NCI-H1417 treated with DMSO at 0.1 percent for 48 hours (cell line): ENCODE data around the gene TRPC3.

Experiments used
- DNase-seq: peaks from one replicate; lab custom pipeline; 2025; lab: John Stamatoyannopoulos, UW

TRPC3 gene

DNA sequence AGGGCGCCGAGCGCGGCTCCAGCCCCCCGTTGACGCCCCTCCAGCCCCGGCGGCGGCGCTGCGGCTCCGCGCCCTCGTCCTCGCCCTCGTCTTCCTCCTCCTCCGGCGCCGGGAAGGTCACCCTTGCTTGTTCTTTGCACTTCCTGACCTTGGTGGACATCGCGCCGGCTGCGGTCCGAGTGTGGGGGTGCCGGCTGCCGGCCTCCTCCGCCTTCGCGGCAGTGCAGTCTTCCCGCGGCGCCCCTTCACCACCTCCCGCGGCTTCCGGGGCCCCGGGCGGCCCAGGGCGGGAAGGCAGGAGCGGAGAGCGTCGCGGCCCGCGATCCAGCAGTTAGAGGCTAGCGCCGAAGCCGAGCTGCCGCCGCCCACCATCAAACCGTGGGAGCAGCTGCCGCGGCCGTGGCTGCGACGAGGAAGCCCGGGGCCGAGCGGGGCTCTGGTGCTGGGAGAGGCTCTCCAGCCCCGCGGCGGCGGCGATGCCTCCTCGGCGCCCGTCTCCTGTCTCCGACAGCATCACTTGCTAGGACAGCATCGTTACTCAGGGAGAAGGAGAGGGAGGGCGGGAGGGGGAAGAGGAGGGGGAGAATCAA, at the start of gene TRPC3:
Gene TRPC3, minus strand, starts transcription at position 540 of the 590 bp plus-strand sequence. Its CDS starts 380 bp downstream, at position 160.
- no peak for DNase-seq

DNA sequence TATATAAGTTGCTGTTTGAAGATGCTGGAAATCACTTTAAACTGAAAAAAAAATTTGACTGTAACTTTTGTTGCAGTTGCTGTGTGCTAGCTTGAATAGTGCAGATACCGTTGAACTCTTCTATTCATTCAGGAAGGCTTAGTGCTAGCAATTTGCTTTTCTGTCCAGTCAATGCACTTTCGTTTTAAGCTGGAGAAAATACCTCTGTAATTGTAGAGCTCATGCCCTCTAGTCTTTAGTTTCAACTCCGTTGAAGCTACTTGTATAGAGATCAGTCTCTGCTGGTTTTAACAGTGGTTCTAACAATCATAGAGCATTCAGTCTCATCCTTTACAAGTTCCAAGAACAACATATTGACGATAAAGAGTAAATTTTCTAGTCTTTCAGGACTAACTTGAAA, 49.0 kb upstream of the TRPC3 start:
- DNase-seq, result no peak

DNA sequence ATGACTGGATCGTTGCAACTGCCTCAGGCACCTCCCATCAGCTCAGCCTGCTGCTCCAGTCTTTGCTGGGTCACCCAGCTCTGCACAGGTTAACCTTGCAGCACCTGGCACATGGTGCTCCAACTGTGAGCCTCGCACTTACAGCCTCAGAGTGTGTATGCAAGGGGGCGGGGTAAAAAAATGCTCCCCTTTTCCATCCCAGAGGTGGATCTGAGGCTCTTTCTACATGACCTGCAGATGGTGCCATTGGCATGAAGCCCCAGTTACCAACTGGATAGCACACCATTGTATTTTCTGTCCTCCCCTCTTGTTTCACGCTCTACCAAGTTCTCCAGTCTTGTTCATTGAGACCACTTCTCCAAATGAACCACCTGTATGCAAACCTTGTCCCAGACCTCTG, 46.2 kb upstream of the TRPC3 start:
- DNase-seq, result no peak

DNA sequence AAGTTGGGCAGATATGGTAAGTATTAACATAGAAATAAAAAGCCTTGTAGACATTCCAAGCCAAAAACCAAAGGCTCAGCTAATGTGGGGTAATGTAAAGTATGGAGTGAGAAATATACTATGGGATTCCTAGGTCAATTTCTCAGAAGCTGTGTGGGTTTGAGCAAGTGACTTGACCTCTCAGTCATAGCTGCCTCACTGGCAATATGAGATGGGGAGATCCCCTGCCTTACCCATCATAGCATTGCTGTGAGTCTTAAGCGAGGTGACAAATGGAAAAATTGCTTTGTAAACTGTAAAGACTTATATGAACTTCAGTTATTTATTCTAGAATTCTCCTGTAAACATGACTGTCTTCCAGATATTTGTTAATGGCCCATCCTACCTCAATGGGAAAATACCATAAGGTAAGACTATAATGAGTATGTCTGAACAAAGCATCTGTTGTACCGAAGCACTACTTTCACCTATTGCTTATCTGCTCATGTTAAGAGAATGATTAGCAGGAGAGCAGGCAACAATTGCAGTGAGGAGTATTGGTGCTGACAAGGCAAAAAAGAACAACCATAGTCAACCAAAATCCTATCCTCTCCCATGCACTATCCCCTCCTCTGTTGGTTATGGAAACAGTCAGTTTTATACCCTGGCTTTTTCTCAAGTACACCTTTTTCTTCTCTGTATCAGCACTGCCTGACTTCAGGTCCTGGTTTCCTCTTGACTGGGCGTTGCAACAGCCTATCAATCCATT, 44.1 kb upstream of the TRPC3 start:
- no peak for DNase-seq

DNA sequence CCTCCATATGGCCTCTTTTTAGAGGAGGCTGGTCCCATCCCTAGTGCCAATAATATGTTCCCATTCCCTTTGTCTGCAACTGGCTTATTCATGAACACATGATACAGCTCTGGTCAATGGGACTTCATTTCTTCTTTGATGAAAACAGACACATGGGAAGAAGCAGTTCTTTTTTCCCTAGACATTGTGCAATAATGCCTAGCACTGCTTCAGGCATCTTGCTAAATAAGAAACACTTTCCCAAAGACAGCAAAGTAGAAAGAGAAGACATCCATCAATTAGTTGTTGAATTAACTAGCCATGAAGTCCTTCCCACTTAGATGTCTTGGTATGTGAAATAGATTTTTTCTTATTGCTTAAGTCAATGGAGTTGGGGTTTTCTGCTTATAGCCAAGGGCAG, 40.1 kb upstream of the TRPC3 start:
- DNase-seq, result no peak

DNA sequence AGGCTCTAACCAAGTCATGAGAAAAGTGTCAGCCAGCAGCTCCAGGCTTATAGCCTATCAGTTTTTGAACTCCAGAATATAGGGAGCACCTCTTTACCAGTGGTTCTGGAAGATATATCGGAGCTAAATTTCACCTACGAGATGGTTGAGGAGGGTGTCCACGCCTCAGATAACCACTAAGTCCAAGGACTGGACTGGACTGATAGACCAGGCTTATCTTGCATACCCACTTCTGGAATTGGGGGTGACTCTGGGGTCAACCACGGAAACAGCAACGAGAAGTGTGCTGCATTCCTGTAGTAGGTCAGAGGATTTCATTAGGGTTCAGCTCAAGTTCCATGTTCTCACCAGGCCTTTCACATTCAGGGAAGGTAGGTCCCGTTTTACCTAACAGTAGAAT, 38.6 kb upstream of the TRPC3 start:
- DNase-seq, result no peak

DNA sequence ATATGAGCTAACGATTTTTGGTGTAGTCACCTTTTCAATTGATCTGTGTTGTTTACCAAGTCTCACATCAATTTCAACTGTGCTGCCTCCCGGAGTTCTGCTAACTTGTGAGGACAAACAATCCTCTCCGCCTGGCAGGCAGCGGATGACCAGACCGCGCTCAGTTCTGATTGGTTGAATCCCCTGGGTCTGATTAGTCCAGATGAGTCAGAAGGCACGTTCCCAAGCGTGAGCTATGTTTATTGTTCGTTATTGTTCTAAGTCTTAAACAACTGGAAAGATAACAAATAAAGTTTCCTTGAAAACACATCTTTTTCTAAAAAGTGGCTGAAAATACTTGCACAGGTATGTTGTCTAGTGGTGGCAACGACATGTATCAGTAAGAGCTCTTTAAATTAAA, 37.9 kb upstream of the TRPC3 start:
- DNase-seq, result no peak

DNA sequence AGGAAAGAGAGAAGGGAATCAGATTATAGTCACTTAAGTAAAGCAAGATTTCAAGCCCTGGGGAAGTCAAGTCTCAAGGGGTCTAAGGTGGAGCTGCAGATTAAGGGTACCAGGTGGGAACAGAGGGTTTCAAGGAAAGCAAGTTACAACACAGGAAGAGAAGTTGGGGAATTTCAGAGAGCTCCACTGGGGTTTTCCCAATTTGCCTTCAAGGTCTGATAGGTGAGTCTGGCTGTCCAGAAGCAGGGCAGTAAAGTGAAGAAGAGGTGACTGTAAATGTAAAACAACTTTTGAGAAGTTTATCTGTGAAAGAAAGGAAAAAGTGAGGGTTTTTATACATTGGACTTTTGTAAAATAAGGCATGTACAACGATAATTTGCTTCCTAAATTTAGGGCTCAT, 37.1 kb upstream of the TRPC3 start:
- DNase-seq, result no peak

DNA sequence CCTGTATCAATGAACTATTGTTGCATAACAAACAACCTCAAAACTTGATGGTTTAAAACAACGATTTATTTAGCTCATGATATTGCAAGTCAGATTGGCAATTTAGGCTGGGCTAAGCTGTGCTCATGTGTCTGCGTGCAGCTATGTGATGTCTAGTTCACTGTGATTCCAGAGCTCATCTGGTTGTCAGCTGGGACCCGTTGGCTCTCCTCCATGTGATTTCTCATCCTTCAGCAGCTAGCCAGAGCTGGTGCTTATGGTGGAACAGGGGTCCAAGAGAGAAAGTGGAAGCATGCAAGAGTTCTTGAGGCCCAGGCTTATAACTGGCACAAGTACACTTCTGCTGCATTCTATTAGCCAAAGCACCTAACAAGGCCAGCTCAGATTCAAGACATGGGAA, 28.8 kb upstream of the TRPC3 start:
- DNase-seq, result no peak

DNA sequence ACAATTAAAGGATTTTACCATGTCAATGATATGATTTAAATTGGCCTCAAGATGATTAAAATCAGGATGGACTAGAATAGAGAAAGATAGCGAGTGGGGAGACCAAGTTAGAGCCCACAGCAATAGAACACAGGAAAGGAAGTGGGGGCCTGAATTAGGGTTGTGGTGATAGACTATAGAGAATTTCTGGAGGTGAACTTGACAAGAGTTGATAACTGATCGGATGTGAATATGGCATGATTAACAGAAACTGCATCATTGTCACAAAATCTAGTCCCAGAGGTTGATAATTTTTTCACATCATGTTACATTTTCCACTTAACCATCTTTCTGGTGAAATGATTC, 26.3 kb upstream of the TRPC3 start:
- DNase-seq, result no peak

DNA sequence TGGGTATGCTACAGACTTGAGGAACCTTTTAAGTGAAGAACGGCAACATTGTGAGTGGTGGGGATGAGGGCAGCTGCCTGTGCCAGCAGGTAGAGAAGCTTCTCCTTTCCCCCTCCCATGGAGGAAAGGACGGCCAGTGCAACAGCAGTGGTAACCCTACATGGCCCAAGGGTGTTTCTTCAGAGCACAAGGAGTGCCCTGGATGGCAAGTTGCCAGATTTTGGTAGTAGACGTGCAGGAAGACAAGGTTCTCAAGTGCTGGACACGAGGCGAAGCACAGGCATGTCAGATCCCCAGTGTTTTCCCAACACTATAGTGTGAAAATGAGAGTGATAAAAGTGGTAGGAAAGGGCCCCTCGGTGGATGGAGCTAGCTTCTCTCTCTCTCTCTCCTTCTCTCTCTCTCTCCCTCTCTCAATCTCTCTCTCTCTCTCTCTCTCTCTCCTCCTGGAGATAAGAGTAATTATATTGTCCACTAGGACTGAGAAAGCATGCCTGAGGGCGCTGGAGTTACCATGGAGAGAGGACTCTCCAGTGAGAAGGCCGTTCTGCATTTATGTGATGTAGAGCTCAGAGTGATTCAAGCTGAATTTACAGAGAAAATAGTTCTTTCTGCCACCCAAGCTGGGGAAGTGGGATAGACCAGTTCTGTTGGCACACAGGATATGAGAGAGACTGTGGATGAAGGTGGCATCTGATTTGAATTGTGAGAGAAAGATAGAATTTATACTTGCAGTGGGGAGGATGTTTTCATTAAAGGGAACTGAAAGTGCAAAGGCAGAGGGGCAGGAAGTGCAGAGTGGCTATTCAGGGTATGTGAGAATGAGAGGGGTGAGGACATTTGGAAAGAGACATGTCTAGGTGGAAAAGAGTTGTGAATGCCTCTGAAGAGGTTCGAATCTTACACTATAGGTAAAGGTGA, 25.7 kb upstream of the TRPC3 start:
- no peak for DNase-seq

DNA sequence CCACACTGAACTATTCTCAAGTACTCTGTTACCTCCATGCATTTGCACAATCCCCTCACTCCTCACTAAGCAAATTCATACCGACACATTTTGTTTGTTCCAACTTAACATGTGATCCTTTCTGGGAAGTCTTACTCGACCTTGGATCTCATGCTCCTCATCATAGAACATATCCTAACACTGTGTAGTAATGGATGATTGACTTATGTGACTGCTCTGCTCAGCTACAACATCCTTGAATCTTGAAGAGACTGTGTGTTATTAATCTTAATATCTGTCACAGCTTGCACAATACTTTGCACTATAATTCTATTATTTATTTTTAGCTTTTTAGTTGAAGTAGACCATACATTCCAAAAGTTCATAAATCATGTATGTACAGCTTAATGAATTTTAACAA, 23.9 kb upstream of the TRPC3 start:
- no peak for DNase-seq

DNA sequence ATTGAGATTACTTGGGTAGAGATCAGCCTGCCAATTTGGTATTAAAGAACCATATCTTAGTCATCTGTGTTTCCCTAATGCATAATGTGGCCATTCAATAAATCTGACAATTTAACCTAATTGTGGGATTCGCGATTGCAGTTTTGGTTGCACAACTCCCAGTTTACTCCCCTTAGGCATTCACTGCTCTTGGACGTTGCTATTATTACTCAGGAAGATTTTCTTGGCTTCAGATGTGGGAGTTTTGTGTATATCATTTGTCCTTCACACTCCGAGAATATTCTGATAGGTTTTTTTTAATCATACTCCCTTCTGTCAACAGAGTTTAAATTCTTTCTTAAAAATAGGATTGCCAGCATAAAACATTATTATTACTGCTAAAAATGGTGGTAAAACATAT, 22.0 kb upstream of the TRPC3 start:
- DNase-seq, result no peak

DNA sequence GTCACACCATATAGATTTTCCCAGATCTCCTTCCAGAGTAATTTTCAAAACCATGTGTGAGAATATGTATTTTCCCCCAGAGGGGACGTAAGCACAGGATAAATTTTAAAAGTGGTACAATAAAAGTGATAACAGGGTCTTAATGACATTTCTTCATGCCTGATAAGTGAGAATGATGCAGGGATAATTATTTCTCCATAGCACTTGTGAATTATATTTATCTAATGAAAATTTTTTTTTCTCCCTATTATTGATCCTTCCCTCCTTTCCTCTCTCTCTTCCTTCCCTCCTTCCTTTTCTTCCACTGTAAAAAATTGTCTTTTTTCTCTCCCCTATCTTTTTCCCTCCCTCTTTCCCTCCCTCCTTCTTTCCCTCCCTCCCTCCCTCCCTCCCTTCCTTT, 17.0 kb upstream of the TRPC3 start:
- DNase-seq, result no peak

DNA sequence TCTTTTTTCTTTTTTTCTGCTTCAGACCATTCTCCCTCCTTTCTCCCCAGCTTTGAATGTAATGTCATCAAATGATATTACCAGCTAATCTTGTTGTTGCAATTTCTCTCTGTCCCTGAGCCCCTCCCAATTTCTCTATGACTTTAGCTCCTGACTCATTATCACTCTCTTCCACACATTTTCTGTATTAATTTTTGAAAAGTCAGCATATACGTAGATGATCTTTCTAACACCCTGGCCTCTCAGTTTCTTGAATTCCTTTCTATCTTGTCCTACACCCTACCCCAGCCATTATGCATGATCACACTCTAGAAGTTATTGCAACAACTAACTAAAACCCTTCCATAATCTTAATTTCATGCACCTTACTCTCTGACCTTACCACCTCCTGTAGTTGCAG, 13.1 kb upstream of the TRPC3 start:
- no peak for DNase-seq

DNA sequence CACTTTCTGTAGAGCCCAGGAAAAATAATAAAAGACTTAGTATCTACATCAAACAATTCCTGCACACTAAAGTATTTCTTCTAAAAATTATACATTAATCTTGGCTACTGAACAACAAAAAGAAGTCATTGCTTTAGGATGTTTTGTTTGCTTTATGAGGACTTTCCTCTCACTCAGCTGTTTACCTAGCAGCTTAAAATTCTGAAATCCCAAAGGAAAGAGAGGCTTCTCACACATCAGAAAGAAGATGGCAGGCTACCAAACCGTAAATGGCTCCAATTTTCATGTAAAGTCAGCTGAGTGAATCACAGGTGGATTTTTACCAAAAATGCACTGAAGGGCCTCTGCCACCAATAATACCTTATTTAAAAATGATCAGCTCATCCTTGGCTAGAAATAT, 9.0 kb upstream of the TRPC3 start:
- no peak for DNase-seq

DNA sequence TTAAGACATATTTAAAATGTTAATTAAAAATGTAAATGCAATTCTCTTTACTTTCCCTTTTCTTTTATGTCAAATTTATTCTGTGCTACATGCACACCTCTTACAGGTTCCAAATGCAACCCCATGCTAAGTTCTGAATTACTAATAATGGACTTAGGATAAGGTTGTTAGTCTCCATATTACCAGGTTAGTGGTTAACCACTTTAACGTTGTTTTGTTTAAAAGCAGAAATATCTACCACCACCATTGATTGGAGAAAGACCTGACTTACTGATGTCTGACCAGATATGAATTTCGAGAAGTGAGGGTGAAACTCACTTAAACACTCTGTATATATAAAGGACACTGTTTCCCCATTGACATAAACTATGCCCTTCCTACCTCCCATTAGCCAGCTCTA, 6.9 kb upstream of the TRPC3 start:
- no peak for DNase-seq

DNA sequence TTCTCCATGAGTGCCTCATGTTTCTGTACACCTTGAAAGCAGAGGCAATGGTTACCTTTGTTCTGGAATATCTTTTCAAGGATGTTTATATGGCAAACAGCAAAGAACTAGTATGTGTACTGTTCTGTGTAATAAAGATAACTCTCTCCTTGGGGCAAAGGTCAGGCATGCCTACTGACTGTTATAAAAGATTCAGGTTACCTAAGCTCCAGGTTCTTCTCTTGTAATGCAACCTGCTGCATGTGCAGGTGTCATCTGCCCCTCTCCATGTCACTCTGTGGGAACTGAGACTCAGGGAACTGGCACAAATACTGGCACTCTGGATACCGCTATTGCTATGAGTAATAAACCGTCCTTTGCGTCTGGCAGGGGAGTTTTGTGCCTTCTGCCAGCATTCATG, 5.4 kb upstream of the TRPC3 start:
- no peak for DNase-seq

DNA sequence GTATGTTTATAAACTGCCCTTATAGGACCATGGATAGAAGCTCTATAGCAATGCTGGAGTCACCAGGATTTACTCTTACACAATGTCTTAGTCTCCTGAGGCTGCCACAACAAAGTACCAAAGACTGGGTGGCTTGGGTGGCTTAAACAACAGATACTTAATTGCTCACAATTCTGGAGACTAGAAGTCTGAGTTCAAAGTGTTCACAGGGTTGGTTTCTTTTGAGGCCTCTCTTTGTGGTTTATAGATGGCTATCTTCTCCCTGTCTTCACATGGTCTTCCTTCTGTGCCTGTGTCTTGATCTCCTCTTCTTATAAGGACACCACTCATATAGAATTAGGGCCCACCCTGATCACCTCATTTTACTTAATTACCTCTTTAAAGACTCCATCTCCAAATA, 2.0 kb upstream of the TRPC3 start:
- DNase-seq, result no peak

DNA sequence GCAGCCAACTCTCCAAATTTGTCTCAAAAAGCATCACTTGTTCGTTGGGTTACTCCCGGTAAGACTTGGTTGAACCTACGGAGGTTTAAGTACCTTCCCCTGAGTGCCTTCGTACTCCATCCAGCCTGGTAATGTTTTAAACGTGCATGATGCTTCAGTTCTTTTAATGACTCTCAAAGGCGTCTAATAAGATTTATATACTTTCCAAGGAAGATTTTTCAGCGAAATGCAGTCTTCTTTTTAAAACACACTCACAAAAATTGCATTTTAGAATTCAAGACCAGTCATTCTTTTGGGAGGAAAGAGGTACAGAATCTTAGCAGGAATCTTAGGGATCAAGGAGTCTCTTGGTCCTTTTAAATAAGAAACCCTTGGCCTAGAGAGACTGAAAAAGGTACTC, 430 bp upstream of the TRPC3 start:
- no peak for DNase-seq

DNA sequence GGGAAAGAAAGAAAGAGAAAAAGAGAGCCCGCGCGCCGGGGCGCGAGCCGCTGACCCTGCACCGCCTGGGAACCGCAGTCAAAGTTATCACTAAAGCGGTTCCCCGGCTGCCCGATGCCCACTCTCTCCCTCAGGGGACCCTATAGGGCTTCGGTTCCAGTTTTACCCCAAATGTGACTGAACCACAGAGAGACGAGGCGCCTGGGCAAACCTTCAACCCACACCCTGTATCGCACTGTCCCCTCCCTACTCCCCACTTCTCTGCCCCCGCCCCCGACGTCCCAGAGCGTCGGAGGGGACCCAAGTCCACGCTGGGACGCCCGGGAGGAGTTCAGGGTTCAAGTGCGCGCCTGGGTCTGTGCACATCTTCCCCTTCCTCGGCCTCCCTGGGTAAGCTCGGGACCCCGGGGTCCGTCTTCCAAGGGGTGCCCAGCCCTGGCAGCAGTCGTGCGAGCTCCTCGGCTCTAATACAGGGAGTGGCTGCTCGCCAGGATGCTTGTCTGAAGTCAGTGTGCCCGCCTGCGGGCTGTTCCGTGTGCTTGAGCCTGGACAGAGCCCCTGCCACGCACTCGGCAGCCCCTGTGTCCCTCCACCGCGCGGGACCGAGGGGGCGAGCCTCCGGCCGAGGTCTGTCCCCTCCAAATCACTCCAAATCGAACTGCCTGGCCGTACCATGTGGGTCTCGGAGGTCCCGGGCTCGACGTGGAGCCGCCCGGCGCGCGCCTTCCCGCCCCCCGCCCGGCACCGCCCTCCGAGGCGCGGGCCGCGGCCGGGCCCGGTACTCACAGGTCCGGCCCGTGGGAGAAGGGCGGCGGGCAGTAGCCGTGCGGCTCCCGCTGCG, 960 bp downstream of the TRPC3 start:
- DNase-seq, result no peak

DNA sequence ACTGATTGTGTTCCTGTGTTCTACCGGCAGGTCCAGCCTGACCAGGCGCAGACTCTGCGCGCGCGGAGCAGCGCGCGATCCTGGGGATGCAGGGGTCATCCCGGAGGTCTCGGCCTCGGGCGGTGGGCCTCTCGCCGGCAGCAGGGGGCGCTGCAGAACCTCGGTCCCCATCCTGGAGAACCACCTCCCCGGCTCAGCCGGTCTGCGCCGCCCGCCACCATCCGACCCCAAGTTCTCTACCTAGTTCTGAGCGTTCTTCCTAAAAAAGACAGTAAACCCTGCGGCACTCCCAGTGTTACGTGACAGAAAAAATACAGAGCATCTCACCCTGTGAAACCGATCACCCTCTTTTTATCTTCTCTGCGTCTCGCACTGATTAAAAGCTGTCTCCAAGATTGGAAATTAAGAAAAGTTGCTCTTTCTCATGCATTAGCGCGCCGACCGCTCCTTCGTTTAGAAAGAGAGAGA, 1.6 kb downstream of the TRPC3 start:
- no peak for DNase-seq
